ENCODE results near the gene GCGR. TPM values are rescaled to one million over a fixed set of nuclear protein-coding genes. Genes with fewer than 3 reads are reported as not detected.

The GCGR gene
- total and polyA plus RNA-seq, 10 donors: 0.06 to 0.37 (median 0.14) TPM; not detected in 6

- H3K27me3 ChIP-seq (replicated peaks in 1 of 7): peaks cover 0 to 82% (median 18%) of the 10 kb centered on the region in 7 donors
- DNase-seq: no peak
- H3K36me3 ChIP-seq: no peaks in the 10 kb centered on the region
- TF ChIP-seq POLR2A (IDR thresholded peaks at IDR 0.05): no peak
- TF ChIP-seq CTCF (IDR thresholded peaks at IDR 0.05 in 8 of 11, conservative IDR thresholded peaks at IDR 0.05 in 3 of 11): no peak
- TF ChIP-seq POLR2AphosphoS5 (IDR thresholded peaks at IDR 0.05): no peak
- intact Hi-C loops (cut with DNase I; ENCODE audit: low total_unique reads): no loop called here
- 84 to 91% (median 85%) methylated on average over 33 to 45 of the region's 45 CpGs for WGBS, 5 donors
- no peak overlapping the region for H3K4me3 ChIP-seq
- H3K9me3 ChIP-seq: no peaks in the 10 kb centered on the region
- H3K4me1 ChIP-seq: no peaks in the 10 kb centered on the region
- H3K27ac ChIP-seq: no peak overlapping the region
These were observed 8.8 kb downstream of the GCGR start for GRCh38 chr17:81812571-81813370.

- no peaks in the 10 kb centered on the region for H3K4me1 ChIP-seq
- peaks cover 0 to 76% (median 14%) of the 10 kb centered on the region in 7 donors for H3K27me3 ChIP-seq (replicated peaks in 1 of 7)
- no peaks in the 10 kb centered on the region for H3K36me3 ChIP-seq
- H3K4me3 ChIP-seq: no peak overlapping the region
- no peak for TF ChIP-seq POLR2A (IDR thresholded peaks at IDR 0.05)
- no peak for TF ChIP-seq CTCF (IDR thresholded peaks at IDR 0.05 in 8 of 11, conservative IDR thresholded peaks at IDR 0.05 in 3 of 11)
- no peak for TF ChIP-seq POLR2AphosphoS5 (IDR thresholded peaks at IDR 0.05)
- WGBS, 5 donors: 90 to 95% (median 93%) methylated on average over 10 to 15 of the region's 15 CpGs; no CpG with 5 or more reads in 1 of the 5 donors
- H3K9me3 ChIP-seq: no peaks in the 10 kb centered on the region
- intact Hi-C loops (cut with DNase I; ENCODE audit: low total_unique reads): no loop called here
- no peak overlapping the region for H3K27ac ChIP-seq
- DNase-seq: no peak
These were observed 9.4 kb downstream of the GCGR start for GRCh38 chr17:81813371-81813684.

GRCh38 chr17:81813861-81814683 lies 10.1 kb downstream of the GCGR start:
- intact Hi-C loops (cut with DNase I; ENCODE audit: low total_unique reads): no loop called here
- WGBS, 5 donors: 86 to 92% (median 90%) methylated on average over 27 to 41 of the region's 41 CpGs

GRCh38 chr17:81814748-81815645 lies 11.0 kb downstream of the GCGR start:
- Histone ChIP-seq H3K9me3 (no peaks in the 10 kb centered on the region), H3K27me3 (replicated peaks in 1 of 7) (peaks cover 0 to 60% (median 11%) of the 10 kb centered on the region in 7 donors), H3K27ac (no peak overlapping the region), H3K36me3 (no peaks in the 10 kb centered on the region), H3K4me1 (no peaks in the 10 kb centered on the region), H3K4me3 (no peak overlapping the region)
- 70 to 87% (median 79%) methylated on average over 12 to 24 of the region's 24 CpGs for WGBS, 5 donors
- intact Hi-C loops (cut with DNase I; ENCODE audit: low total_unique reads): no loop called here
- no peak for TF ChIP-seq CTCF (IDR thresholded peaks at IDR 0.05 in 8 of 11, conservative IDR thresholded peaks at IDR 0.05 in 3 of 11)
- TF ChIP-seq POLR2A (IDR thresholded peaks at IDR 0.05): no peak
- TF ChIP-seq POLR2AphosphoS5 (IDR thresholded peaks at IDR 0.05): no peak
- DNase-seq: no peak

More at GRCh38 chr17:81813861-81814683, 10.1 kb downstream of the GCGR start:
- Histone ChIP-seq H3K27ac (no peak overlapping the region), H3K36me3 (no peaks in the 10 kb centered on the region), H3K9me3 (no peaks in the 10 kb centered on the region), H3K4me3 (no peak overlapping the region), H3K27me3 (replicated peaks in 1 of 7) (peaks cover 0 to 69% (median 14%) of the 10 kb centered on the region in 7 donors), H3K4me1 (no peaks in the 10 kb centered on the region)
- TF ChIP-seq POLR2A (IDR thresholded peaks at IDR 0.05): no peak
- no peak for DNase-seq
